Right lobe of liver (tissue), 4 donors: ENCODE measurements around the gene OR12D2.

Experiments
- POLR2A ChIP-seq: fragments of 450-650 bp; IDR thresholded peaks from one replicate; pipeline ENCODE4 v1.6.1; 2017; ENCODE audit warnings: antibody characterized with exemption, mild to moderate bottlenecking
- TF ChIP-seq, protein P1 (sequence below), 4 donors: fragments of 200-600 bp in 3 of 4; fragments of 450-650 bp in 1 of 4; IDR thresholded peaks; one replicate each; pipeline versions ENCODE4 v1.5.1 to v1.8.0; 2016 to 2022; ENCODE audit warnings: antibody characterized with exemption in 4 of 4, mild to moderate bottlenecking in 2 of 4
- donor health status: DM: no; HTN: no; CAD: no.
- donor health status: DM: no; HTN: no; CAD: no.
- donor health status: DM: no; HTN: yes; CAD: no.

DNA sequence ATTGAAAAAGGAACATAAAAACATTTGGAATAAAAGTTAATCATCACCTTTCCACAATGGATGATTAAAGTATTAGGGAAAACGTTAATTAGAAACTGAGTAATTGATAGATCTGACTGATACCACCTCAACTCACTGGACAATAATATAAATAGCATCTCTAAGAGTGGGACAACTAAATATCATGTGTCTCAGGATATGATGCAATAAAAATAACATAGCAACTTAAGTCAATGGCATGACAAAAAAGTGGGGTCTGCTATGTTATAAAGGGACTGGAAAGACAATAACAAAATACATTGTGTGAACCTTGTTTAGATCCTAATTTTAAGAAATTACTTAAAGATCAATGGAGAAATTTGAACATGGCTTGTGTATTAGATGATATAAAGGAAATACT is 29.6 kb downstream of the OR12D2 start:
- TF ChIP-seq, protein P1, sequence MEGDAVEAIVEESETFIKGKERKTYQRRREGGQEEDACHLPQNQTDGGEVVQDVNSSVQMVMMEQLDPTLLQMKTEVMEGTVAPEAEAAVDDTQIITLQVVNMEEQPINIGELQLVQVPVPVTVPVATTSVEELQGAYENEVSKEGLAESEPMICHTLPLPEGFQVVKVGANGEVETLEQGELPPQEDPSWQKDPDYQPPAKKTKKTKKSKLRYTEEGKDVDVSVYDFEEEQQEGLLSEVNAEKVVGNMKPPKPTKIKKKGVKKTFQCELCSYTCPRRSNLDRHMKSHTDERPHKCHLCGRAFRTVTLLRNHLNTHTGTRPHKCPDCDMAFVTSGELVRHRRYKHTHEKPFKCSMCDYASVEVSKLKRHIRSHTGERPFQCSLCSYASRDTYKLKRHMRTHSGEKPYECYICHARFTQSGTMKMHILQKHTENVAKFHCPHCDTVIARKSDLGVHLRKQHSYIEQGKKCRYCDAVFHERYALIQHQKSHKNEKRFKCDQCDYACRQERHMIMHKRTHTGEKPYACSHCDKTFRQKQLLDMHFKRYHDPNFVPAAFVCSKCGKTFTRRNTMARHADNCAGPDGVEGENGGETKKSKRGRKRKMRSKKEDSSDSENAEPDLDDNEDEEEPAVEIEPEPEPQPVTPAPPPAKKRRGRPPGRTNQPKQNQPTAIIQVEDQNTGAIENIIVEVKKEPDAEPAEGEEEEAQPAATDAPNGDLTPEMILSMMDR (IDR thresholded peaks at IDR 0.05), result no peak
- no peak for TF ChIP-seq POLR2A
